Large intestine (tissue), 3 donors: ENCODE measurements around the gene ADARB2. TPM values are rescaled to one million over a fixed set of nuclear protein-coding genes. Genes with fewer than 3 reads are reported as not detected.

Experiments
- DNase-seq, 2 donors: peaks; one replicate each; pipeline versions ENCODE4 v3.0.0 to v3.0.0-alpha.2; 2013
- H3K27ac ChIP-seq: one replicate; pipeline ENCODE4 v1.5.1; 2013; ENCODE audit warnings: low read length
- H3K27me3 ChIP-seq: 2 replicates; pipeline ENCODE4 v1.6.1; 2013; ENCODE audit warnings: low read length; ENCODE audit not compliant: control insufficient read depth, insufficient read depth
- H3K36me3 ChIP-seq: 2 replicates; pipeline ENCODE4 v1.6.1; 2013; ENCODE audit warnings: low read length; ENCODE audit not compliant: control insufficient read depth, insufficient read depth
- H3K4me1 ChIP-seq: one replicate; pipeline ENCODE4 v1.6.1; 2013; ENCODE audit warnings: low read length; ENCODE audit not compliant: control insufficient read depth, insufficient read depth
- H3K4me3 ChIP-seq: one replicate; pipeline ENCODE4 v1.5.1; 2013; ENCODE audit warnings: low read length
- H3K9me3 ChIP-seq: one replicate; pipeline ENCODE4 v1.6.1; 2013; ENCODE audit warnings: mild to moderate bottlenecking, low read depth, low read length, moderate library complexity; ENCODE audit not compliant: control insufficient read depth
- WGBS: methylation state at CpG from one replicate; pipeline ENCODE4 v1.1.5; 2013; ENCODE audit warnings: low lambda C conversion rate; ENCODE audit not compliant: insufficient coverage; 5-methylcytosine and 5-hydroxymethylcytosine counted together
- polyA plus RNA-seq: library from polyadenylated mRNA; unstranded; fragments of 120-200 nt; gene quantifications from one replicate; pipeline ENCODE4 v1.2.1, GENCODE V29; 2013

ADARB2 gene
- polyA plus RNA-seq, 1 donor, result 0.52 TPM

DNA sequence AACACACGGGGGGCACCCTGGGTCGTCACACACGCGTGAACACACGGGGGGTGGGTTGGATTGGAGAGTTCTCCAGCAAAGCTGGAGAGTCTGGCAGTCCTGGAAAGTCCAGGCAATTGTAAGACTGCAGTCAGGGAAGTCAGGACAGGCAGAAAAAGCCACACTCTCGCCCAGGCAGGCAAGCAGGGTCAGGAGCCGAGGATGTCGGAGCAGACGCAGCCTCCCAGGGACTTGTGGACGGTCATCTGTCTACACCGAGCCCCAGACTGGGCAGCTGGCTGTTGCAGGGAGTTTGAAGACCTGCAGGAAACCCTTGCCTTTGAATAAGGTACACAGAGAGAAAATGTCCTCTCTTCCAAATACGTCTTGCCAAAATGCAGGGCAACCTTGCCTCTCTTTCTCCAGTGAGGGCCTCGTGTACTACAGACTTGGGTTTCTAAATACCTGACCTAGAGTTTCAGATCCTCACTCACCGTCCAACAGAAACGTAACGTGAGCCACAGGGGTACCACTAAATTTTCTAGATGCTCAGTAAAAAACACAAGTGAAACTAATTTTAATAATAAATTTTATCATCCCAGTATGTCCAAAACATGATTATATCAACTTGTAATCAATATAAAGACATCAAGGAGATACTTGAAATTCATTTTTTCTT lies 176.7 kb downstream of the ADARB2 start:
- no peak overlapping the region for H3K27ac ChIP-seq
- WGBS, result no CpG with 5 or more reads among the region's 16 CpGs
- no peak overlapping the region for H3K4me3 ChIP-seq
- no peaks in the 10 kb centered on the region for H3K36me3 ChIP-seq
- DNase-seq, result no peak
- H3K4me1 ChIP-seq, result no peaks in the 10 kb centered on the region
- no peaks in the 10 kb centered on the region for H3K9me3 ChIP-seq
- peaks cover 13% of the 10 kb centered on the region for H3K27me3 ChIP-seq

DNA sequence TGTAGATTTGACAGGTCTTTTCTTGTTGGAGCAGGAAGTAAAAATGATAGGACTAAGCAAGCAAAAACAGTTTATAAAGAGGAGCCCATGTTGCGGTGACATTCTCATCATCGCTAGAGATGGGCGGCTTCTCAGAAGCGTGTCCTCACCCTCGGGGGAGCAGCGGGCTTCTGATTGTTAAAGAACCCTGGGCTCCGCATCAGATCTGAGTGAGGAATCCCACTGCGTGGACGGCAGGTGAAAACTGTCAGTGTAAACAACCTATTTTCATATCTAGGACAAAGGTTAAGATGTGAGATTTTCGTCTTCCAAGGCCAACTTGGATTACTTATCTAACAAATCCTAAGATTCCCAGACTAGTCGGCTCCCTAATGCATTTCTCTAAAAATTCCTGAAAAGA lies 177.6 kb downstream of the ADARB2 start:
- Histone ChIP-seq H3K9me3 (no peaks in the 10 kb centered on the region), H3K27ac (no peak overlapping the region), H3K4me1 (no peaks in the 10 kb centered on the region), H3K4me3 (no peak overlapping the region), H3K36me3 (no peaks in the 10 kb centered on the region), H3K27me3 (peaks cover 13% of the 10 kb centered on the region)
- WGBS, result no CpG with 5 or more reads among the region's 11 CpGs
- no peak for DNase-seq

DNA sequence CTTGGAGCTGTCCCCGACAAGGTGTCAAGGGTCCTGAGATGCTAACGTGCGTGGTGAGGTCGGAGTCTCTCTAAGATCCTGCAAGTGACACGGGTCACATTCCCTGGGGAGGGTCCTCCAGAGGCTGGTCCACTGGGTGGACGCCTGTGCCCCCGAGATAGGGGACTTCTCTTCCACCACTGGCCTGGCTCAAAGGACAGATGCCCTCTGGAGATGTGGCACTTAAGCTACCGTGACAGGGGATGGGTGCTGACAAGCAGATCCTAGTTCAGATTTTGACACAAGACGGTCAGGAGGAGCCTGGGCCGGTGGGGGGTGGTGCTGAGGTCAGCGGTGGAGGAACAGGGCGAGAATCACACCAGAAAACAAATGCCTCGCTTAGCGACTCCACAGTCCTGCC lies 178.0 kb downstream of the ADARB2 start:
- Histone ChIP-seq H3K27me3 (peaks cover 13% of the 10 kb centered on the region), H3K9me3 (no peaks in the 10 kb centered on the region), H3K27ac (no peak overlapping the region), H3K36me3 (no peaks in the 10 kb centered on the region), H3K4me1 (no peaks in the 10 kb centered on the region), H3K4me3 (no peak overlapping the region)
- 70% methylated on average over 2 of the region's 14 CpGs for WGBS
- DNase-seq, result no peak

DNA sequence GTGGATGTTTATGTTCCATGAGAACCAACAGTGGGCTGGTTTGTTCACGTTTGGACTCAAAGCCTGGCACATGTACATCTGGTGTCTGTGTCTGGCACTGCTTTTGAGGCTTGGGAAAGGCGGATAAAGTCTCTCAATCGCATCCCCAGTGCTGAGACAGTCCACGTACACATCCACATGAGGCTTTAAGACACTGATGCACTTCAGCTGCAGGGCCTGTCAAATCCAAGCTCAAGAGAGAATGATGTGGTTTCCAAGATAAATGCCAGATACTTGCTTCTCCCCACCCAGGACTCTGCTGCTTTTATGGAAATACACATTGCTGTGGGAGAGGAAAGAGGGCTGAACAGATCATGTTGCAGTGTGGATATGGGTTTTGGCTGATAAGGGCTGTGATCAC lies 178.4 kb downstream of the ADARB2 start:
- Histone ChIP-seq H3K27ac (no peak overlapping the region), H3K27me3 (peaks cover 13% of the 10 kb centered on the region), H3K36me3 (no peaks in the 10 kb centered on the region), H3K9me3 (no peaks in the 10 kb centered on the region), H3K4me3 (no peak overlapping the region), H3K4me1 (no peaks in the 10 kb centered on the region)
- WGBS, result 40% methylated on average over 1 of the region's 4 CpGs
- no peak for DNase-seq

DNA sequence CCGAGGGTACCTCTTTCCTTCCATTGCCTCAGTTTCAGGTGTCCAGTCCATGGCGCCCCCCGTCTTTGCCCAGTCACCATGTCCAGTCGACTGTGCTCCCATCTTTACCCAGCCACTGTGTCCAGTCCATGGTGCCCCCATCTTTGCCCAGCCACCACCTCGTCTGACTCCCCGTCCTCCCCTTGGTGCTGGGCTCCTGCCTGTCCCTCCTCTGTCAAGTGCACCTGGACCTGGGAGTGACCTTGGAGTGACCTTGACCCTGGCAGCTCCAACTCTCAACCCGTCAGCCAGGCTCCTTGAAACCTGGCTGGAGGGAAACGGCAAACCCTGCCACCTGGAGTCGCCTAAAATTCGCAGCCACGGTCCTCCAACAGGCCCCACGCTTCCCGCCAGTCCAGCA lies 180.2 kb downstream of the ADARB2 start:
- Histone ChIP-seq H3K9me3 (no peaks in the 10 kb centered on the region), H3K36me3 (no peaks in the 10 kb centered on the region), H3K4me1 (no peaks in the 10 kb centered on the region), H3K4me3 (no peak overlapping the region), H3K27ac (no peak overlapping the region), H3K27me3 (peaks cover 13% of the 10 kb centered on the region)
- no peak for DNase-seq
- 100% methylated on average over 1 of the region's 13 CpGs for WGBS

DNA sequence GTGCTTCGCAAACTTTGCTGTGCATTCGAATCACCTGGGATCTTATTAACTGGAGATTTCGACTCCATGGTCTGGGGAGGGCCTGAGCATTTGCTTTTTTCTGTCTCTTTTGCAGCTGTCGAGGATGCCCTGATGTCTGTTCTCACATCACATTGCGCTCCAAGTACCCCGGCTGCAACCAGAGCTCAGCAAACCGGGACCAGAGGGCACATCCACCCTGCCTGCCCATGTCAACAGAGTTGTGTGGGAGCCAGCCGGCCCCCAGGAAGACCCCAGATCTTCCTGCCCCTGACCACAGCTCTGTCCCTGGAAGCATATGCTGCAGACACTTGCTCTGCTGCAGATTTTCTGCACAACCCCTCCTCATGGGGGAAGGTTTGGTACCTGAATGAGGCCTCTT lies 180.8 kb downstream of the ADARB2 start:
- WGBS, result 100% methylated on average over 1 of the region's 8 CpGs
- DNase-seq, result no peak
- Histone ChIP-seq H3K4me1 (no peaks in the 10 kb centered on the region), H3K27me3 (peaks cover 13% of the 10 kb centered on the region), H3K9me3 (no peaks in the 10 kb centered on the region), H3K36me3 (no peaks in the 10 kb centered on the region), H3K4me3 (no peak overlapping the region), H3K27ac (no peak overlapping the region)

DNA sequence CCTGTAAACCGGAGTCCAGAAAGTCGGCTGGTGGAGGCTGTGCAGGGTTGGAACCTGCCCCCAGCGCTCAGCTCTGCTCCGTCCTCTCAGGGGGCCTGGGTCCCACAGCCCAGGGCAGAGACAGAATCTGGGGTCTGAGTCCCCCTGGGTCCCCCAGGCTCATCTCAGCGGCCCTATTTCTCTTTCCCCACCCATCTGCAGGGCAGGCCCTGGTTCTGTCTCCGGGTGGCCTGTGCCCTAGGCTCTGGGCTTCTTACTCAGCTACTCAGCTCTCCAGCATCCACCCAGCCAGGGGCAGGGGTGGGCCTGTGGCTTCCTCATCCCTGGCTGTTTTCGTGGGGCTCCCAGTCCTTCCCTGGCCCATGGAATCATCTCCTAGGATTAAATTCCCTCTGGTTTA lies 183.4 kb downstream of the ADARB2 start:
- no CpG with 5 or more reads among the region's 7 CpGs for WGBS
- no peaks in the 10 kb centered on the region for H3K4me1 ChIP-seq
- H3K27ac ChIP-seq, result no peak overlapping the region
- H3K27me3 ChIP-seq, result peaks cover 3% of the 10 kb centered on the region
- no peaks in the 10 kb centered on the region for H3K36me3 ChIP-seq
- no peak overlapping the region for H3K4me3 ChIP-seq
- no peaks in the 10 kb centered on the region for H3K9me3 ChIP-seq
- no peak for DNase-seq

DNA sequence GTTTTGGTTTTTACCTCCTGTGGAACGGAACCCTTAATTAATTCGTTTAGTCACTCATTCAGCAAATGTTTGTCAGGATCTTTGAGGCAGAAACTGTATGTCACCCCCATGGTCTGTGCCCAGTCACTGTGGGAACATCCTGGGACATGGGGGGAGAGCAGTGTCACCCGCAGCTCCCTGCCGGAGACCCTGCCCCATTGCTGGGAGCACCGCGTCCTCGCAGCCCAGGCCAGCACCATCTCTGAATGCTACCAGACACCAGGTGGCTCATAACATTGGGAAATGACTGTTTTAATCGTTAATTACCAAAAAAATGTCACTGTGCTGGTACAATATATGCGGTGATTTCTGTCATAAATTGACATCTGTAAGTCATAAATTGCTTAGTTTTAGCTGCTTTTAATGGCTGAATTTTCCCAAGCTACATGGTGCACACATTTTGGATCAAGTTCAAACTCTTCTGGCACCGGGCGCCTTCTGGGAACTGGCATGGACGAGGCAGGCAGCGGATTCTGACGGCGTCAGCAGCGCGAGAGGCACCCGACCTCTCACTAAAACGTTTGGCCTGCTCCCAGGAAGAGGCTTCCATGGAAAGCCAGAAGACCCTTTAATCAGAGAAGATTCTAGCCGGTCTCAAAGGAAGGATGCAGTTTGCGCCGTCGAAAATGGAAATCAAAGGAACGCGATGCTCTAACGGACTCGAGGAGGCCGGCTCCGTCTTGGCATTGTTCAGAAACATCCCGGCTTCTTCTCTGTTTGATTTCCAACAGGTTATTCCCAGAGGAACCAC lies 184.2 kb downstream of the ADARB2 start:
- Histone ChIP-seq H3K27me3 (no peaks in the 10 kb centered on the region), H3K27ac (no peak overlapping the region), H3K4me1 (no peaks in the 10 kb centered on the region), H3K9me3 (no peaks in the 10 kb centered on the region), H3K36me3 (no peaks in the 10 kb centered on the region), H3K4me3 (no peak overlapping the region)
- DNase-seq, result no peak
- WGBS, result no CpG with 5 or more reads among the region's 30 CpGs

DNA sequence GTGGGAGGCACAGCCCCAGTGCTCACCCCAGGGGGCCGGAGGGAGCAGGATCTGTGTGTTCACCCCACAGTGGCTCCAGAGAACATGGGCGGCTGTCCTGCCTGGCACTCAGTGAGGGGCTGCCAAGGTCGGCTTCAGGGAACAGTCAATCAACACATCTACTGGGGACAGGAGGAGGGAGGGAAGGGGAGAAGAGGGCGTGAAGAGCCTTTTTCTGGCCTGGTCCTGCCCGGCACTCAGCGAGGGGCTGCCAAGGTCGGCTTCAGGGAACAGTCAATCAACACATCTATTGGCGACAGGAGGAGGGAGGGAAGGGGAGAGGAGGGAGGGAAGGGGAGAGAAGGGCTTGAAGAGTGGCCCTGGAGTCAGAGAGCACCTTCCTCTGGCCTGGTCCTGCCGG lies 184.9 kb downstream of the ADARB2 start:
- H3K4me3 ChIP-seq, result no peak overlapping the region
- H3K27me3 ChIP-seq, result no peaks in the 10 kb centered on the region
- no peaks in the 10 kb centered on the region for H3K4me1 ChIP-seq
- H3K27ac ChIP-seq, result no peak overlapping the region
- H3K9me3 ChIP-seq, result no peaks in the 10 kb centered on the region
- no peaks in the 10 kb centered on the region for H3K36me3 ChIP-seq
- WGBS, result 80% methylated on average over 1 of the region's 9 CpGs
- no peak for DNase-seq

DNA sequence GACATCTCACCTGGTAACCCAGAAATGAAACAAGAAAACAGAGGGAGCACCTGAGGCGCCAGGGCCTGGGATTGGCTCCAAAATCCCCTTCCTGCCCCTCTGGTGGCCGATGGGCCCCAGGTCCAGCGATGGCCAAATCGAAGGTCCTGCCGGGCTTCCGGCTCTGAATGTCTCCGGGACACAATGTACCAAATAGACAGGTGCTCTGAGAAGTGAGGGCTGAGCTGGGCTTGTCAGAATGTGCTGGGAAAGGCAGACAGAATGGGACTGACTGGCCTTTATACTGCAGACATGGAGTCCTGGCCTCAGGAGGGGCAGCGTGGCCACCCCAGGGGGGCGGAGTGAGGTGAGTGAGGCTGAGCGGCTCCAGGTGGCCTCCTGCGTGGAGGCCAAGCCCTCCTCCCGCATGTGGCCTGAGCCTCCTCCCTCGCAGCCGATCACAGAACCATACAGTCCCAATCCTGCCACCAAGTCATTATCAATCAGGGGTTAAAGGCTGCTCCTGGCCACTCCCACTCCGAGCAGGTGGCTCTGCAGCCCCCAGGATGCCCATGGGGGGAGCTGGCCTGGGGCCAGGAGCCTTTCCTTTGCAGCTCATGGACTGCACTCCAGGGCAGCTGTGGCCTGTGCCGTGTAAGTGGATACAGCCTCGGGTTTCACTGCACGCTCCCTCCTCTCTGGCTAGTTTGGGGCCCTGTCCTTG lies 185.5 kb downstream of the ADARB2 start:
- DNase-seq, result no peak
- H3K4me3 ChIP-seq, result no peak overlapping the region
- H3K27ac ChIP-seq, result no peak overlapping the region
- WGBS, result no CpG with 5 or more reads among the region's 18 CpGs
- no peaks in the 10 kb centered on the region for H3K4me1 ChIP-seq
- no peaks in the 10 kb centered on the region for H3K36me3 ChIP-seq
- H3K27me3 ChIP-seq, result no peaks in the 10 kb centered on the region
- no peaks in the 10 kb centered on the region for H3K9me3 ChIP-seq
